HCT116 (cell line): ENCODE results near the gene IMPG2.

Experiments used
- CEBPB ChIP-seq: IDR thresholded peaks from 2 replicates; pipeline ENCODE4 v1.6.1; 2012; ENCODE audit warnings: low read depth
- CTCF ChIP-seq, 3 experiments: fragments of 200-600 bp in 1 of 3; sonication (generic) in 1 of 3; IDR thresholded peaks in 2 of 3; conservative IDR thresholded peaks in 1 of 3; 2 replicates each; pipeline ENCODE4 v1.5.1; 2012 to 2017; ENCODE audit warnings: low read depth in 2 of 3, low read length in 2 of 3, antibody characterized with exemption in 1 of 3, borderline replicate concordance in 1 of 3, control low read depth in 1 of 3, mild to moderate bottlenecking in 1 of 3, mixed read lengths in 1 of 3, mixed run types in 1 of 3, moderate library complexity in 1 of 3; ENCODE audit not compliant: insufficient read depth in 1 of 3
- EGR1 ChIP-seq: IDR thresholded peaks from 2 replicates; pipeline ENCODE4 v1.6.1; 2012; ENCODE audit warnings: low read depth
- EZH2 ChIP-seq: fragments of 200-600 bp; sonication (generic); IDR thresholded peaks from 2 replicates; pipeline ENCODE4 v1.6.1; 2017; ENCODE audit warnings: antibody characterized with exemption, mixed run types
- EZH2phosphoT487 ChIP-seq: fragments of 200-600 bp; IDR thresholded peaks from 2 replicates; pipeline ENCODE4 v1.6.1; 2018; ENCODE audit warnings: antibody characterized with exemption, borderline replicate concordance
- MAX ChIP-seq: IDR thresholded peaks from 2 replicates; pipeline ENCODE4 v1.6.1; 2012
- POLR2A ChIP-seq: IDR thresholded peaks from 2 replicates; pipeline ENCODE4 v1.7.0; 2011; ENCODE audit warnings: borderline replicate concordance; ENCODE audit not compliant: insufficient read depth, insufficient read length; ENCODE audit errors: extremely low read depth
- POLR2AphosphoS5 ChIP-seq: IDR thresholded peaks from 2 replicates; pipeline ENCODE4 v1.6.1; 2011; ENCODE audit warnings: mild to moderate bottlenecking, low read depth, low read length, moderate library complexity
- RAD21 ChIP-seq: IDR thresholded peaks from 2 replicates; pipeline ENCODE4 v1.6.1; 2012; ENCODE audit warnings: low read depth, mild to moderate bottlenecking
- REST ChIP-seq: IDR thresholded peaks from 2 replicates; pipeline ENCODE4 v1.6.1; 2012; ENCODE audit warnings: low read depth
- SRF ChIP-seq: IDR thresholded peaks from 2 replicates; pipeline ENCODE4 v1.6.1; 2012; ENCODE audit warnings: low read depth
- TCF7L2 ChIP-seq: IDR thresholded peaks from 2 replicates; pipeline ENCODE4 v1.7.0; 2011; ENCODE audit warnings: borderline replicate concordance, inconsistent platforms; ENCODE audit not compliant: insufficient read depth, insufficient read length; ENCODE audit errors: extremely low read depth
- YY1 ChIP-seq: IDR thresholded peaks from 2 replicates; pipeline ENCODE4 v1.6.1; 2011; ENCODE audit warnings: low read length, low read depth, moderate library complexity, mild to moderate bottlenecking; ENCODE audit not compliant: insufficient replicate concordance; ENCODE audit errors: extremely low read depth
- ZNF274 ChIP-seq: fragments of 200-500 bp; sonication (Bioruptor generic); IDR thresholded peaks from 2 replicates; pipeline ENCODE4 v1.6.1; 2014; ENCODE audit warnings: mild to moderate bottlenecking, low read depth, low read length, inconsistent platforms

- no peak for TF ChIP-seq EZH2
- TF ChIP-seq CTCF (IDR thresholded peaks at IDR 0.05 in 2 of 3, conservative IDR thresholded peaks at IDR 0.05 in 1 of 3; ENCODE audit: borderline replicate concordance in 1 of 3, insufficient read depth in 1 of 3, low read depth in 2 of 3, low read length in 2 of 3): no peak
- TF ChIP-seq POLR2AphosphoS5: no peak
- TF ChIP-seq ZNF274: no peak
- TF ChIP-seq YY1: no peak
- TF ChIP-seq CEBPB: no peak
- TF ChIP-seq EZH2phosphoT487: no peak
- no peak for TF ChIP-seq MAX
- TF ChIP-seq POLR2A: no peak
- no peak for TF ChIP-seq REST
- TF ChIP-seq RAD21: no peak
- no peak for TF ChIP-seq TCF7L2
- no peak for TF ChIP-seq SRF
- no peak for TF ChIP-seq EGR1
These were observed 131.2 kb downstream of the IMPG2 start for GRCh38 chr3:101189176-101189575.
